Coronary artery (tissue), 2 donors: ENCODE results near the gene SKAP1.
"Not testable (repeated sequence)": the region's sequence is repeated elsewhere in the genome, so short reads cannot be mapped to it uniquely, and the experiment has no call there.

Source experiments
- DNase-seq: peaks from one replicate; pipeline ENCODE4 v3.0.0-alpha.2; 2017; ENCODE audit warnings: low spot score
- H3K27ac ChIP-seq, 2 donors: fragments of 200-600 bp; sonication (generic); one replicate each; pipeline ENCODE4 v1.5.1; 2016 to 2019
- H3K4me3 ChIP-seq: fragments of 200-600 bp; sonication (generic); 2 replicates; pipeline ENCODE4 v1.5.1; 2016; ENCODE audit warnings: mild to moderate bottlenecking, moderate library complexity
- TF ChIP-seq, protein P1 (sequence below): fragments of 200-600 bp; sonication (generic); IDR thresholded peaks from one replicate; pipeline ENCODE4 v1.5.1; 2019; ENCODE audit warnings: antibody characterized with exemption

Gene SKAP1

GRCh38 chr17:48373130-48373830 lies 56.7 kb downstream of the SKAP1 start:
- Histone ChIP-seq H3K27ac (no peak overlapping the region), H3K4me3 (no peak overlapping the region)
- DNase-seq, result no peak
- TF ChIP-seq, protein P1, sequence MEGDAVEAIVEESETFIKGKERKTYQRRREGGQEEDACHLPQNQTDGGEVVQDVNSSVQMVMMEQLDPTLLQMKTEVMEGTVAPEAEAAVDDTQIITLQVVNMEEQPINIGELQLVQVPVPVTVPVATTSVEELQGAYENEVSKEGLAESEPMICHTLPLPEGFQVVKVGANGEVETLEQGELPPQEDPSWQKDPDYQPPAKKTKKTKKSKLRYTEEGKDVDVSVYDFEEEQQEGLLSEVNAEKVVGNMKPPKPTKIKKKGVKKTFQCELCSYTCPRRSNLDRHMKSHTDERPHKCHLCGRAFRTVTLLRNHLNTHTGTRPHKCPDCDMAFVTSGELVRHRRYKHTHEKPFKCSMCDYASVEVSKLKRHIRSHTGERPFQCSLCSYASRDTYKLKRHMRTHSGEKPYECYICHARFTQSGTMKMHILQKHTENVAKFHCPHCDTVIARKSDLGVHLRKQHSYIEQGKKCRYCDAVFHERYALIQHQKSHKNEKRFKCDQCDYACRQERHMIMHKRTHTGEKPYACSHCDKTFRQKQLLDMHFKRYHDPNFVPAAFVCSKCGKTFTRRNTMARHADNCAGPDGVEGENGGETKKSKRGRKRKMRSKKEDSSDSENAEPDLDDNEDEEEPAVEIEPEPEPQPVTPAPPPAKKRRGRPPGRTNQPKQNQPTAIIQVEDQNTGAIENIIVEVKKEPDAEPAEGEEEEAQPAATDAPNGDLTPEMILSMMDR, result no peak

DNA sequence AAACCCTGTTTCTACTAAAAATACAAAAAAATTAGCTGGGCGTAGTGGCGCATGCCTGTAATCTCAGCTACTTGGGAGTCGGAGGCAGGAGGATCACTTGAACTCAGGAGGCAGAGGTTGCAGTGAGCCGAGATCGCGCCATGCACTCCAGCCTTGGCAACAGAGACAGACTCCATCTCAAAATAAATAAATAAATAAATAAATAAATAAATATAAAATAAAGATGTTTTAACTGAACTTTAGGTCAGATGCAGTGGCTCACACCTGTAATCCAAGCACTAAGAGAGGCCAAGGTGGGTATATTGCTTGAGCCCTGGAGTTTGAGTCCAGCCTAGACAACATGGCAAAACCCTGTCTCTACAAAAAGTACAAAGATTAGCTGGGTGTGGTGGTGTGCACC lies 61.0 kb downstream of the SKAP1 start:
- H3K27ac ChIP-seq, H3K4me3 ChIP-seq, DNase-seq: not testable (repeated sequence)

GRCh38 chr17:48368352-48368908 lies 61.6 kb downstream of the SKAP1 start:
- Histone ChIP-seq H3K27ac (no peak overlapping the region), H3K4me3 (no peak overlapping the region)
- TF ChIP-seq, protein P1, result no peak
- DNase-seq, result no peak

DNA sequence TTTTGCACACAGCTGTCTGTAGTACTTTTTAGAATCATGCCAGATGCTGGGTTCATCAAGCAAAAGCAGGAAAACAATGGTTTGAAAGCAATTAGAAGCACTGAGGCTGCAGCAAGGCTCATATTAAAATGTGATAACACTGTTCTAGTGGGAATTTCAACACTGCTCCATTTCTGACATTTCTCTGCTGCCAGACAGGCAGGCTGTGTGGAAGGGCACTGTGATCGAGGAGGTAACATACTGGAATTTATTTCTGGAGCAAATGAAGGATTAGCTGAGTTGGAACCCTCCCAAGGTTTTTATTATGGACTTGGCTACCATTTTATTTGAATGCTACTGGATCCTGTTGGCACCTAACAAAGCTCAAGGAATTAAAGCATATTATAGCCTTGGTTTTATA lies 66.9 kb downstream of the SKAP1 start:
- Histone ChIP-seq H3K4me3 (no peak overlapping the region), H3K27ac (no peak overlapping the region)
- DNase-seq, result no peak
- TF ChIP-seq, protein P1, result no peak

- H3K4me3 ChIP-seq, H3K27ac ChIP-seq, DNase-seq: not testable (repeated sequence)
Observed at GRCh38 chr17:48360861-48361633, 69.0 kb downstream of the SKAP1 start.

GRCh38 chr17:48357779-48358602 lies 72.0 kb downstream of the SKAP1 start:
- no peak overlapping the region for H3K4me3 ChIP-seq
- no peak for DNase-seq
- TF ChIP-seq, protein P1, result no peak
- no peak overlapping the region for H3K27ac ChIP-seq

DNA sequence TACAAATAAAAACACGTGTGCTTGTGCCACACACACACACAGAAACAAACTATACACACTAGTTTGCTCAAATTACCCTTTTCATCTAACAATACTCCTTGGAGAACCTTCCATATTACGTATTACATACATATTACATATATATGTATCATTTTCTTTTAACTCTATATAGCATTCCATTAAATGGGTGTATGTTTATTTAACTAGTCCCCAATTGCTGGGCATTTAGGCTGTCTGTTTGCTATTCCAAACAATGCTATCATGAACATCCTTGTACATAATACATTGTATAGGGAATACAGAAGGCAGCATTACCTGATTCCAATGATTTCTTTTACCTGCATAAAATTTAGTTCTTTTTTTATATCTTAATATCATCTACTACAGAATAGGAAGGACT lies 73.1 kb downstream of the SKAP1 start:
- TF ChIP-seq, protein P1, result no peak
- Histone ChIP-seq H3K27ac (no peak overlapping the region), H3K4me3 (no peak overlapping the region)
- no peak for DNase-seq
